Lower lobe of right lung (tissue), 2 donors: ENCODE results near the gene FILIP1L. TPM values are rescaled to one million over a fixed set of nuclear protein-coding genes. Genes with fewer than 3 reads are reported as not detected.

Experiments used
- ATAC-seq, 2 donors: fragments of 200-7000 bp; cut with Tn5 transposase; one replicate each; pipeline ENCODE4 v1.9.1; 2020 to 2022; ENCODE audit warnings: mild to moderate bottlenecking in 2 of 2, moderate library complexity in 2 of 2
- DNase-seq: peaks from one replicate; pipeline ENCODE4 v3.0.0-alpha.2; 2020
- H3K27ac ChIP-seq: fragments of 200-600 bp; one replicate; pipeline ENCODE4 v1.8.0; 2022
- H3K27me3 ChIP-seq: fragments of 200-600 bp; one replicate; pipeline ENCODE4 v1.8.0; 2022; ENCODE audit warnings: low read depth
- H3K36me3 ChIP-seq: fragments of 200-600 bp; one replicate; pipeline ENCODE4 v1.8.0; 2022; ENCODE audit warnings: mild to moderate bottlenecking
- H3K4me1 ChIP-seq: fragments of 200-600 bp; one replicate; pipeline ENCODE4 v1.8.0; 2022
- H3K4me3 ChIP-seq: fragments of 200-600 bp; one replicate; pipeline ENCODE4 v1.8.0; 2022; ENCODE audit warnings: mild to moderate bottlenecking
- H3K9me3 ChIP-seq: fragments of 200-600 bp; one replicate; pipeline ENCODE4 v1.8.0; 2022
- CTCF ChIP-seq: fragments of 200-600 bp; IDR thresholded peaks from one replicate; pipeline ENCODE4 v1.8.0; 2022; ENCODE audit warnings: antibody characterized with exemption, mild to moderate bottlenecking
- intact Hi-C: fragments of 100-400 bp; cut with DNase I; formaldehyde crosslinking; loops from one replicate; pipeline ENCODE4 v1.11.0; 2022
- total RNA-seq: library from RNA; stranded (reverse); fragmentation: NEBNext Ultra II Directional; extraction: Animal tissue kit (Norgen Biotek cat#: 25700); gene quantifications from one replicate; pipeline ENCODE4 v1.2.1, GENCODE V29; 2021
- donor health status: DM: no; HTN: yes; CAD: no; lungs with severe emphysema.

FILIP1L gene
- total RNA-seq, 1 donor from 2014 or later = 25.0 TPM

GRCh38 chr3:99990179-99990578, 124.1 kb downstream of the FILIP1L start:
- no peak for TF ChIP-seq CTCF
- Histone ChIP-seq H3K9me3 (no peaks in the 10 kb centered on the region), H3K27me3 (no peaks in the 10 kb centered on the region), H3K4me1 (no peaks in the 10 kb centered on the region), H3K4me3 (no peak overlapping the region), H3K36me3 (no peaks in the 10 kb centered on the region), H3K27ac (no peak overlapping the region)
- intact Hi-C loops = no loop called here
- DNase-seq (no peak), ATAC-seq (no peak)

DNA sequence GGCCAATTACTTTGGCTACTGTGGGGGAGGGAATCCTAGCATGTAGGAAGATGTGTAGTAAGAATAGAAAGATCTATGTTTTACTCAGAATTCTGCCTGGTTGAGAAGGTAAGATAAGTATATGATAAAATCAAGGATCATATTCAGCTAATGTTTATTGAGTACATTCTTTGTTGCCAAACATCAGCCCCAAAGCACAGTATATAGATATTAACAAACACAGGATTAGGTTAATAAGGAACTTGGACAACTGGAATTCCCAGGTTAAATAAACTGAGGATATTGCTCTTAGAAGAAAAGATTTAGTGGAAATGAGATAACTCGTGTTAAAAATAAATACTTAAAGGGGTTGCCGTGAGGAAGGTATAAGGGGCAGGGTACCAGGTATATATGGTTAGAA, 129.6 kb downstream of the FILIP1L start:
- Histone ChIP-seq H3K4me1 (no peaks in the 10 kb centered on the region), H3K27ac (no peak overlapping the region), H3K27me3 (no peaks in the 10 kb centered on the region), H3K9me3 (no peaks in the 10 kb centered on the region), H3K36me3 (no peaks in the 10 kb centered on the region), H3K4me3 (no peak overlapping the region)
- DNase-seq (no peak), ATAC-seq (no peak)
- no peak for TF ChIP-seq CTCF
- intact Hi-C loops = no loop called here

DNA sequence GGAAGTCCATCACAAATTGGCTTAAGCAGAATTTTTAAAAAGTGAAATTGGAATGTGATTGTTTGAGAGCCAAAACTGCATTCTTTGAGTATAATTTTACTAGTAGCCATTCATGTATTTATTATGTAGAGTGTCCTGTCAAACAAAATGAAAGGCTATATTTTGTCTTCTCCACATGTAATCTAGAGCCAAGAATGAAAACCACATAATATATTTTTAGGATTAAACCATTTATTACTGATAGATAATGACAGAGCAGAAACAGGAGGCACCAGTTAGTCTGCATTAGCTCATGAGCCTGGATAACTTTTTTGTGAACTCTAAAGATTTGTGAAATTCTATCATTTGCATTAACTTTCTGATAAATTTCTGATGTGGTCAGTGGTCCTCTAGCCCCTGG, 130.2 kb downstream of the FILIP1L start:
- no peak for TF ChIP-seq CTCF
- Histone ChIP-seq H3K4me1 (no peaks in the 10 kb centered on the region), H3K4me3 (no peak overlapping the region), H3K9me3 (no peaks in the 10 kb centered on the region), H3K27ac (no peak overlapping the region), H3K36me3 (no peaks in the 10 kb centered on the region), H3K27me3 (no peaks in the 10 kb centered on the region)
- ATAC-seq (no peak), DNase-seq (no peak)
- intact Hi-C loops = no loop called here

GRCh38 chr3:99982650-99983049, 131.7 kb downstream of the FILIP1L start:
- intact Hi-C loops = no loop called here
- DNase-seq (no peak), ATAC-seq (no peak)
- Histone ChIP-seq H3K9me3 (no peaks in the 10 kb centered on the region), H3K36me3 (no peaks in the 10 kb centered on the region), H3K4me3 (no peak overlapping the region), H3K27me3 (no peaks in the 10 kb centered on the region), H3K27ac (no peak overlapping the region), H3K4me1 (no peaks in the 10 kb centered on the region)
- no peak for TF ChIP-seq CTCF

- Histone ChIP-seq H3K27ac (no peak overlapping the region), H3K4me3 (no peak overlapping the region), H3K27me3 (no peaks in the 10 kb centered on the region), H3K36me3 (no peaks in the 10 kb centered on the region), H3K4me1 (no peaks in the 10 kb centered on the region), H3K9me3 (no peaks in the 10 kb centered on the region)
- ATAC-seq (no peak), DNase-seq (no peak)
- TF ChIP-seq CTCF = no peak
- intact Hi-C loops = no loop called here
Observed at GRCh38 chr3:99981138-99981537, 133.2 kb downstream of the FILIP1L start.

- no peak for ATAC-seq
- no peak overlapping the region for H3K4me3 ChIP-seq
- no peaks in the 10 kb centered on the region for H3K4me1 ChIP-seq
- H3K36me3 ChIP-seq = no peaks in the 10 kb centered on the region
- intact Hi-C loops = no loop called here
- H3K9me3 ChIP-seq = no peaks in the 10 kb centered on the region
- no peak overlapping the region for H3K27ac ChIP-seq
- TF ChIP-seq CTCF = no peak
- DNase-seq = no peak
- no peaks in the 10 kb centered on the region for H3K27me3 ChIP-seq
Observed at GRCh38 chr3:99980606-99981005, 133.7 kb downstream of the FILIP1L start.
